Lower leg skin (tissue), 3 donors: Measurements from ENCODE around the gene STK24.

Source experiments
- POLR2A ChIP-seq, 2 donors: fragments of 450-650 bp; IDR thresholded peaks; one replicate each; pipeline ENCODE4 v1.6.1; 2016 to 2017; ENCODE audit warnings: antibody characterized with exemption in 2 of 2, mild to moderate bottlenecking in 1 of 2, moderate library complexity in 1 of 2
- TF ChIP-seq, protein P1 (sequence below), 3 donors: fragments of 450-650 bp; IDR thresholded peaks; one replicate each; pipeline ENCODE4 v1.5.1; 2016; ENCODE audit warnings: antibody characterized with exemption in 3 of 3, mild to moderate bottlenecking in 3 of 3, moderate library complexity in 2 of 3

GRCh38 chr13:98416408-98416807 lies 160.5 kb downstream of the STK24 start:
- no peak for TF ChIP-seq POLR2A (IDR thresholded peaks at IDR 0.05)
- TF ChIP-seq, protein P1, sequence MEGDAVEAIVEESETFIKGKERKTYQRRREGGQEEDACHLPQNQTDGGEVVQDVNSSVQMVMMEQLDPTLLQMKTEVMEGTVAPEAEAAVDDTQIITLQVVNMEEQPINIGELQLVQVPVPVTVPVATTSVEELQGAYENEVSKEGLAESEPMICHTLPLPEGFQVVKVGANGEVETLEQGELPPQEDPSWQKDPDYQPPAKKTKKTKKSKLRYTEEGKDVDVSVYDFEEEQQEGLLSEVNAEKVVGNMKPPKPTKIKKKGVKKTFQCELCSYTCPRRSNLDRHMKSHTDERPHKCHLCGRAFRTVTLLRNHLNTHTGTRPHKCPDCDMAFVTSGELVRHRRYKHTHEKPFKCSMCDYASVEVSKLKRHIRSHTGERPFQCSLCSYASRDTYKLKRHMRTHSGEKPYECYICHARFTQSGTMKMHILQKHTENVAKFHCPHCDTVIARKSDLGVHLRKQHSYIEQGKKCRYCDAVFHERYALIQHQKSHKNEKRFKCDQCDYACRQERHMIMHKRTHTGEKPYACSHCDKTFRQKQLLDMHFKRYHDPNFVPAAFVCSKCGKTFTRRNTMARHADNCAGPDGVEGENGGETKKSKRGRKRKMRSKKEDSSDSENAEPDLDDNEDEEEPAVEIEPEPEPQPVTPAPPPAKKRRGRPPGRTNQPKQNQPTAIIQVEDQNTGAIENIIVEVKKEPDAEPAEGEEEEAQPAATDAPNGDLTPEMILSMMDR (IDR thresholded peaks at IDR 0.05), result no peak
